Effector CD8-positive, alpha-beta T cell (primary cell): ENCODE data around the gene FASN.

Experiments used
- DNase-seq: peaks from one replicate; lab custom pipeline; 2025; lab: John Stamatoyannopoulos, UW

Gene FASN

GRCh38 chr17:82056729-82057621 is 41.1 kb downstream of the FASN start:
- no peak for DNase-seq

GRCh38 chr17:82055965-82056728 is 41.9 kb downstream of the FASN start:
- no peak for DNase-seq

DNA sequence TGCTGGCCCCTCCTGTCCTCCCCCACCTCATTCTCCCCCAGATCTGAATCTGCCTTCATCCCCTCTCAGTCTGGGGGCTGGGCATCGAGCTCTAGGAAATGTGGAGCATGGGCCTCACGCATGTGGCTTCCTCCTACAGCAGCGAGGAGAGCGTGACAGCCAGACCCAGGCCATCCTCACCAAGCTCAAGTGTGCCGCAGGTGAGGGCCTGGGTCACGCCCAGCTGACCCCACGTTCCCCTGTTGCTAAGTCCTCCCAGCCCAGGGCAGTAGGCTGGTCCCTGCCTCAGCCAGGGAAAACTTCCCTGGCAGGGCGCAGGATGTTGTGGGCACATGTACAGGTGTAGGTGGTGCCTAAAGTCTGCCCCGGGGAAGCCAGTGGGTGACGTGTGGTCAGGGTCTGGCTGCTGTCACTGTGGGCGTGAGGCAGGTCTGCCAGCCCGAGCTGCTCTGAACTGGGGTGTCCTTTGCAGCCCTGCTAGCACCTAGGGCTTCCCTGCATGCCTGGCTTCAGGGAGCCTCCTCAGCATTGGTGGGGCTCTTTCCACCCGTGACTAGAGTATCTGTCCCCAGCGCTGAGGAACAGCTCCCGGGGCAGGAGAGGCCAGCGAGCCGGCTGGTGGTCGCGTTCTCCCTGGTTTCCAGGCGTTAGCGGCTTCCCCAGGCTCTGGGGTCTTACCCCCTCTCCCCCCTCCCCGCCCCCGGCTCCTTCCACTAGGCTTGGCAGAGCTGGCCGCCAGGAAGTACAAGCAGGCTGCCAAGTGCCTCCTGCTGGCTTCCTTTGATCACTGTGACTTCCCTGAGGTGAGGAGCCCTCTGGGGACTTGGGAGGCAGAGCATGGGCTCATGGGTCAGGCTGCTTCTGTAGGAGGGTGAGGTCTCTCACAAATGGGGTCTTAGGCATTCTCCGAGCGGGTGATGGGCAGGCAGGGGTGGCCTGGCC is 42.7 kb downstream of the FASN start:
- DNase-seq = no peak

DNA sequence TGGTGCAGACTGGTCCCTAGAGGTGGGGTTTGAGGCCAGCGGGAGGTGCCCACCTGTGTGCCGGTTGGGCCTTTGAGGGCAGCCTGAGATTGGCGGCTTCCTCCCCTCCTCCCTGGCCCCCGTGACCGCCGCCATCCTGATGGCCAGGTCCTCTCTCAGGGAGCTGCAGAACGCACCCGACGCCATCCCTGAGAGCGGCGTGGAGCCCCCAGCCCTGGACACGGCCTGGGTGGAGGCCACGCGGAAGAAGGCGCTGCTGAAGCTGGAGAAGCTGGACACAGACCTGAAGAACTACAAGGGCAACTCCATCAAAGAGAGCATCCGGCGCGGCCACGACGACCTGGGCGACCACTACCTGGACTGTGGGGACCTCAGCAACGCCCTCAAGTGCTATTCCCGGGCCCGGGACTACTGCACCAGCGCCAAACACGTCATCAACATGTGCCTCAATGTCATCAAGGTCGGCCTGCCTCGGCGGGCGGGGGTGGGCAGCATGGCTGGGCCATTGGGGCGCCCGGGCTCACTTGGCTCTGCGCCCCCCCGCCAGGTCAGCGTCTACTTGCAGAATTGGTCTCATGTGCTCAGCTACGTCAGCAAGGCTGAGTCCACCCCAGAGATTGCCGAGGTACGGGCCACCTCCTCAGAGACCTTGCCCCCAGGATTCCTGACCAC is 43.5 kb downstream of the FASN start:
- no peak for DNase-seq

DNA sequence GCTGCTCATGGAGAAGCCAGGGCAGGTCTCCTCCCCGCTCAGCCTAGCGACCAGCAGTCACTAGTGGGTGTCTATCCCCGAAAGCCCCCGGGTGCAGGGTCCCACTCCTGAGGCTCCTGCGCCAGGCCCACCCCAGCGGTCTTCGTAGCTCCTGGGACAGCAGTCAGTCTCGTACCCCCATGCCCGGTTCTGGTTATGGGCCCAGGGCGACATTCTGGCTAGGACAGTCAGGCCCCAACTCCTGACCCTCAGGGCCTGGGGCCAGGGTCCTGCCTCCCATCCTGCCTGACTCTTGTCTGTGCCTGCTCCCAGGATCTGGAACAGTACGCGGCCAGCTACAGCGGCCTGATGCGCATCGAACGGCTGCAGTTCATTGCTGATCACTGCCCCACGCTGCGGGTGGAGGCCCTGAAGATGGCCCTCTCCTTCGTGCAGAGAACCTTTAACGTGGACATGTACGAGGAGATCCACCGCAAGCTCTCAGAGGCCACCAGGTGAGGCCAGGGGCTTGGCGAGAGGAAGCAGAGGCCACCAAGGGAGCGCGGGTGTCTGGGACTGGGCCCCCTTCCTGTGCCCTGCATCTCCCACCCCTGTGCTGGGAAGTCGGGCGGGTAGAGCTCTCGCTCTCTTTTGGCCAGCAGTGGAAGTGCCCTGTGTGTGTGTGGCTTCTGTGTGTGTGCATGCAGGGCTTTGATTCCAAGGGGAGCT is 44.3 kb downstream of the FASN start:
- no peak for DNase-seq

DNA sequence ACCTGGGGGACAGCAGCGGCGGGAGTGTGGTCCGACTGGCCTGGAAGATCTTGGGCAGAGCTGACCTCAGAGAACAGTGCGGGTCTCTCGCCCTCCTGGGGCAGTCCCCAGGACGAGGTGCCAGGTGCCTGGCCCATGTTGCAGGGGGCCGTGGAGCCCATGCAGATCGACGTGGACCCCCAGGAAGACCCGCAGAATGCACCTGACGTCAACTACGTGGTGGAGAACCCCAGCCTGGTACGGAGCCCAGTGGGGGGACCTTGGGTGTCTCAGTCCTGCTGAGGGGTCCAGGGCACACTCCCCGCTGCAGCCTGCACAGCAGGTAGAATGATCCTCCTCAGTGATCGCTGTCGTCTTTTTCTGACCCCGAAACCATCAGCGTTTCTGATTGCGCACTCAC is 44.9 kb downstream of the FASN start:
- DNase-seq = no peak

- no peak for DNase-seq
These were observed 45.4 kb downstream of the FASN start for GRCh38 chr17:82052638-82053059.

DNA sequence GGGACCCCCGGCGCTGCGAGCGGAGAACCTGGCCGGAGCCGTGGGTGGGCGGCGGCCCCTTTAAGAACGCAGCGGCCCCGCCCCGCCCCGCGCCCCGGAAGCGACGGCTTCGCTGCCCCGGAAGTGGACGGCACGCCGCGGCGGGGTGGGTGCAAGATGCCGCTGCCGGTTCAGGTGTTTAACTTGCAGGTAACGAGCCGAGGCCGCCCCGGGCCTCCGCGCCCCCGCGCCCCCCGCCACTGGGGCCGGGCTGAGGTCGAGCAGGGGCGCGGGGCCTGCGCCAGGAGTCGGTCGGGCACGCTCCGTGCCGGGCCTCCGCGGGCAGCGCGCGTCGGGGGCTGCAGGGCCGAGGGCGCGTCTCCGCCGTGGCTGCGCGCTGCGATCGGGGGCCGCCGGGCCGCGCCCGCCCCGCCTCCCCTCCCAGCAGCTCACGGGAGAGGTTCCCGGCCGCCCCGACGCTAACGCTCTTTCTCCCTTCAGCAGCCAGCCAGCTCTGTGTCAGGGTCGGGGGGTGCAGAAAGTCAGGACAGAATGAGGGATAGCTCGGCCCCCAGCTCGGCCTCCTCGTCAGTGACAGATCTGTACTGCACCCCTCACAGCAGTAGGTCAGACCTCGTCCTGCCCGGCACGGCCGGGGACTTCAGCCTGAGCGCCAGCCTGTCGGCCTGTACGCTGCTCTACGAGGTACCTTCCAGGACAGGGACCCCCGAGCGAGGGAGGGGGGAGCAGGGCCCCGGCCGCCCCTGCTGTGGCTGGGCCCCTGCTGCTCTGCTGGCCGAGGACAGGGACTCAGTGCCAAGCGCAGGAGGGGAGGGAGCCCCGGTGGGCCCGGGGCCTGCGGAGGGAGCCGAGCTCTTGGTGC is 46.0 kb downstream of the FASN start, which contains the start of the genes GPS1 and RFNG:
Gene GPS1 (plus strand): TSS at position 123 of the 862 bp plus-strand sequence. CDS start 34 bp downstream, at position 157.
Gene RFNG (minus strand): TSS at position 36 of the 862 bp plus-strand sequence. CDS start 45 bp downstream, outside the sequence.
- peak; percentile 63 for DNase-seq

DNA sequence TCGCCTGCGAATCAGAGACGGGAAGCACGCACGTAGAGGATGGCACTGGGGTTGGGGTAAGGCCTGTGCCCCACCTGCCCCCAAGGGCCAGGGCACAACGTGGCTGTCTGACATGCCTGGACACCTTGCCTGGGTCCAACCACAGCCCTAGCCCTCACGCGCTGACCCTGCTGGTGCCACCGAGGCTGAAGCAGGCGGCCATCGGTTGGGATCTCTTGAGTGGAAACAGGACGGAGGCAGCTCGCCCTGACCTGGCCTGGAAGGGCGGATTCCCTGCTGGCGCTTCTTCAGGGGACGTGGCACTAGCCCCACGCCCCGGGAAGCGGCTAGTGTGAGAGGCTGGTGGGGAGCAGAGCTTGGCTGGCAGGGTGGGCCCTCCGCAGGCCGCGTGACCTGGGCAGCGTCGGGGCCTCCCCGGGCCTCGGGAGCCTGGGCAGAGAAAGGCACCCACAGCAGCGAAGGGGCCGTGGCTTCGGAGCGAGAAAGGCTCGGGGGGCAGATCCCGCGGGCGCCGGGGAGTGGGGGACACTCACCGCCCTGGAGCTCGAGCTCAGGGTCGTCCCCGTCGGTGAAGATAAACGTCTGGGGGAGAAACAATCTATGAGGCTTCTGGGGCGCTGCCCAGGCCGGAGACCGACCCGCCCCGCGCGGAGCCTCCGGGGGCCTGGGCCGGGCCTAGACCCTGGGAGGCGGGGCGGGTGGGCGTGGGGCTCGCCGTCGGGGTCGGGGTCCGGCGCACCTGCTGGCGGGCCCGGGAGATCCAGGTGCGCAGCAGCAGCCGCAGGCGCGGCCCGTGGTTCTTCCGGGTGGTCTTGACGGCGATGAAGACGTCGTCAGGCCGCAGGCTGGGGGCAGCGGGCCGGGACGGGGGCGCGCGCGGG is 47.0 kb downstream of the FASN start:
- no peak for DNase-seq

- DNase-seq = no peak
These were observed 47.8 kb downstream of the FASN start for GRCh38 chr17:82050152-82050760.

- no peak for DNase-seq
These were observed 48.5 kb downstream of the FASN start for GRCh38 chr17:82049521-82049971.

GRCh38 chr17:82049106-82049505 is 48.9 kb downstream of the FASN start:
- no peak for DNase-seq

DNA sequence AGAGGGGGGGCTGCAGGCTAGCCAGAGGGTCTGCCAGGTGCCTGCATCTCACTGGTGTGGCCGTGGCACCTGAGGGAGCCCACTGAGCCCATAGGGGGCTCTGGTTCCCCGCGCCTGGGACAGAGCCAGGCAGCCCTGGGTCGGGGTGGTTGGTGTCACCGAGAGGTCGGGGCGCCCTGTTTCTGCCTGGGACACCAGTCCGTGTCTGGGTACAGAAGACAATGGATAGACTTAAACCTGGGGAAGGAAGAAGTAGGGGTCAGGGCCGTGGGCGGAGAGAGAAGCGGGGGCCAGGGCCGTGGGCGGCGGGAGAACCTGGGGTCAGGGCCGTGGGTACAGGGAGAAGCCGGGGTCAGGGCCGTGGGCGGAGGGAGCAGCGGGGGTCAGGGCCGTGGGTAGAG is 49.5 kb downstream of the FASN start:
- no peak for DNase-seq

GRCh38 chr17:82047914-82048570 is 50.0 kb downstream of the FASN start:
- no peak for DNase-seq

GRCh38 chr17:82047379-82047778 is 50.7 kb downstream of the FASN start:
- no peak for DNase-seq

DNA sequence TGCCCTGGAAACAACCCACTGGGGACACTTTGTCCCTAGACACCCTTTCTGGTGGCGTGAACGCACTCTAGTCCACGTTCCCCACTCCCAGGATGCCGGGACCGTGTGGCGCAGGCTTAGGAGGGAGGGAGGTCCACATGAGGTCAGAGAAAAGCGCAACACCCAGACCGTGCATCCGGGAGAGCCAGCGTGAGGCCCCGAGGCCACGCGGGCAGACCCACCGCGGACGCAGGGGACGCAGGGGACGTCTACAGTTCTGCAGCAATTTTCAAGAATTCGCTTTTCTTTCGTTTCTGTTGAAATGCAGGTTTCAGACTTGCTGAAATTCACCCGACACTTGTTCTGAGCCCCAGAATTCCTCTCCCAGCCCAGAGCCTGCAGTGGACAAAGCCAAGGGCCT is 51.1 kb downstream of the FASN start:
- no peak for DNase-seq

DNA sequence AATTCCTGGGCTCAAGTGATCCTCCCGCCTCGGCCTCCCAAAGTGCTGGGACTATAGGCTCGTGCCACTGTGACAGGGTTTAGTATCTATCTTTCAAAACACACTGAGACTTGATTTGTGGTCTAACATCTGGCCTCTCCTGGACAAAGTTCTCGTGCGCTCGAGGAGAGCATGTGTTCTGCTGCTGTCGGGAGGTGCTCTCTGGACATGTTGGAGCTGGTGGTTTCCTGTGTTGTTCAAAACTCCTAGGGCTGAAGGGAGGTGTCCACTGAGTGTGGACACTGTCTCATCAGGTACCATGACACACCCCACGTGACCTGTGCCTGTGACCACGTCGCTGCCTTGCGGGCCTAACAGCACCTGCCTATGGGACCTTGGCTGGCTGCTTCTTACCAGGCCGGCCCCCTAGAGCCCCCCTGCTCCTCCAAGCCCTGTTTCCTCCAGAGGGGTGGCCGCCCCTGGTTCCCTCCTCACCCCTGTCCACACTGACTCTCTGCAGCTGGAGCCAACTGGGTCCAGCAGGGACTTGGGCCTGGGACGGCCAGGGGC is 52.0 kb downstream of the FASN start:
- no peak for DNase-seq
